Kidney (tissue), 14 donors: ENCODE measurements around the gene PPT2. TPM values are rescaled to one million over a fixed set of nuclear protein-coding genes. Genes with fewer than 3 reads are reported as not detected.

Experiments
- DNase-seq, 5 donors: peaks; one replicate each; pipeline ENCODE4 v3.0.0-alpha.2; 2013 to 2020
- FAIRE-seq: peaks from 2 replicates; lab custom pipeline; 2012; peaks lifted over from hg19 to GRCh38; lab: Jason Lieb, UNC
- H3K27ac ChIP-seq, 2 donors: one replicate each; pipeline ENCODE4 v1.7.0; 2013; ENCODE audit warnings: low read depth in 2 of 2, low read length in 2 of 2, inconsistent platforms in 1 of 2
- H3K27me3 ChIP-seq: one replicate; pipeline ENCODE4 v1.7.1; 2013; ENCODE audit warnings: low read length, inconsistent platforms; ENCODE audit not compliant: control insufficient read depth, insufficient read depth
- H3K36me3 ChIP-seq, 3 donors: one replicate each; pipeline versions ENCODE4 v1.7.0 to v1.7.1; 2013; ENCODE audit warnings: low read length in 3 of 3, control low read depth in 1 of 3, inconsistent platforms in 1 of 3; ENCODE audit not compliant: insufficient read depth in 3 of 3, control insufficient read depth in 2 of 3
- H3K4me1 ChIP-seq, 3 donors: one replicate each; pipeline versions ENCODE4 v1.7.0 to v1.7.1; 2013; ENCODE audit warnings: low read length in 3 of 3, inconsistent platforms in 1 of 3, low read depth in 1 of 3; ENCODE audit not compliant: control insufficient read depth in 2 of 3, insufficient read depth in 2 of 3
- H3K4me3 ChIP-seq, 3 donors: one replicate each; pipeline versions ENCODE4 v1.7.0 to v1.8.1; 2013; ENCODE audit warnings: low read length in 3 of 3, control low read depth in 1 of 3, inconsistent platforms in 1 of 3
- H3K9ac ChIP-seq, 3 donors: one replicate each; pipeline versions ENCODE4 v1.7.0 to v1.7.1; 2013; ENCODE audit warnings: low read length in 3 of 3, control low read depth in 1 of 3, inconsistent platforms in 1 of 3
- H3K9me3 ChIP-seq, 3 donors: one replicate each; pipeline versions ENCODE4 v1.7.0 to v1.7.1; 2013; ENCODE audit warnings: low read length in 3 of 3, control low read depth in 1 of 3, inconsistent platforms in 1 of 3; ENCODE audit not compliant: control insufficient read depth in 2 of 3, insufficient read depth in 1 of 3
- intact Hi-C: fragments of 100-400 bp; cut with DNase I; formaldehyde crosslinking; loops from one replicate; pipeline ENCODE4 v1.11.1; 2022
- polyA plus RNA-seq: library from polyadenylated mRNA; stranded (reverse); fragments of 350-450 nt; fragmentation: Illumina TruSeq; extraction: RNeasy Lipid Tissue Mini Kit (QIAGEN cat#74804); gene quantifications from one replicate; pipeline ENCODE4 v1.2.3, GENCODE V29; 2014; ENCODE audit warnings: low read depth, low replicate concordance; ENCODE audit not compliant: insufficient read depth
- total RNA-seq: library from RNA; stranded (reverse); fragmentation: NEBNext Ultra II Directional; extraction: Animal tissue kit (Norgen Biotek cat#: 25700); gene quantifications from one replicate; pipeline ENCODE4 v1.2.1, GENCODE V29; 2021
- TF ChIP-seq, protein P1 (sequence below): IDR thresholded peaks from 3 replicates; pipeline ENCODE4 v1.5.1; 2012; ENCODE audit warnings: mild to moderate bottlenecking, moderate library complexity, borderline replicate concordance; ENCODE audit not compliant: insufficient read depth; ENCODE audit errors: extremely low read depth
- donor health status: control.
- donor health status: control.
- donor health status: control.
- donor health status: control.
- donor health status: control.
- donor health status: DM: yes; HTN: yes; CAD: no.
- donor health status: Normal renal cell carcinoma (clear cell type).

Gene PPT2
- total and polyA plus RNA-seq, 2 donors from 2014 or later, result 20.3 to 23.0 TPM

DNA sequence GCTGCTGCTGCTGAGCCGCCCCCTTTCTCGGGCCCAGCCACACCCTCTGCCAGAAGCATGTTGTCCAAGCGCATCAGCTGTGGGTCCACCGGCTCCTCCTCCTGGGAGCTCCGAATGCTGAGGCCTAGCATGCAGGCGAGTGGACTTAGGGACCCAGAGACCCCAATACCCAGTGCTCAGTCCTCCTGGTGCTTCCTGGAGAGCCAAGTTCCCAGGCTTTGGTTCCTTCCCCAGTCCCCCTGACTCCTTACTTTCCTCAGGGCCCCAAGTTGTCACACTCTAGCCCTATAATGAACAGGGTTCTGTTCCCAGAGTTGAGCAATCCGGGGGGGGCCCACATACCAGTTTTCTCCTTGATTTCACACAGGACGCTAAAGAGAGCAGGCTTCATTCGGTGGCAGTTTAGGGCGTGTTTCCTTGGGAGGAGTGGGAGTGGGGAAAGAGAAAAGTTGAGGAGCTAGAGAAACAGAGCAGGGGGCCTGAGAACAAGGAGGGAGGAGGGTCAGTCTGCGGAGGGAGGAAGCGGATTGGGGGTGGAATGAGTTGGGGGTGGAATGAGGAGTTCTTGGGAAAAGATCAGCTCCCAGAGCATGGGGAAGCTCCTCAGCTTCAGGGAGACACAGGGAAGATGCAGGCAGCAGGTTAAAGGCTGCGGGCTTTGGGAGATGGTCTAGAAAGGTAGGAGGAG, 34.6 kb downstream of the PPT2 start:
- peaks cover 6 to 13% (median 8%) of the 10 kb centered on the region in 3 donors for H3K36me3 ChIP-seq
- no peaks in the 10 kb centered on the region for H3K9me3 ChIP-seq
- intact Hi-C loops, result no loop called here
- H3K9ac ChIP-seq, result peak overlapping the region; percentile 61 to 90 (median 72)
- peak overlapping the region; percentile 93 to 98 for H3K27ac ChIP-seq
- no peaks in the 10 kb centered on the region for H3K27me3 ChIP-seq
- DNase-seq (peak in 4 of 5 donors; percentile 24 to 56 (median 50)), FAIRE-seq (no peak)
- peaks cover 2 to 27% (median 8%) of the 10 kb centered on the region in 3 donors for H3K4me1 ChIP-seq
- TF ChIP-seq, protein P1, sequence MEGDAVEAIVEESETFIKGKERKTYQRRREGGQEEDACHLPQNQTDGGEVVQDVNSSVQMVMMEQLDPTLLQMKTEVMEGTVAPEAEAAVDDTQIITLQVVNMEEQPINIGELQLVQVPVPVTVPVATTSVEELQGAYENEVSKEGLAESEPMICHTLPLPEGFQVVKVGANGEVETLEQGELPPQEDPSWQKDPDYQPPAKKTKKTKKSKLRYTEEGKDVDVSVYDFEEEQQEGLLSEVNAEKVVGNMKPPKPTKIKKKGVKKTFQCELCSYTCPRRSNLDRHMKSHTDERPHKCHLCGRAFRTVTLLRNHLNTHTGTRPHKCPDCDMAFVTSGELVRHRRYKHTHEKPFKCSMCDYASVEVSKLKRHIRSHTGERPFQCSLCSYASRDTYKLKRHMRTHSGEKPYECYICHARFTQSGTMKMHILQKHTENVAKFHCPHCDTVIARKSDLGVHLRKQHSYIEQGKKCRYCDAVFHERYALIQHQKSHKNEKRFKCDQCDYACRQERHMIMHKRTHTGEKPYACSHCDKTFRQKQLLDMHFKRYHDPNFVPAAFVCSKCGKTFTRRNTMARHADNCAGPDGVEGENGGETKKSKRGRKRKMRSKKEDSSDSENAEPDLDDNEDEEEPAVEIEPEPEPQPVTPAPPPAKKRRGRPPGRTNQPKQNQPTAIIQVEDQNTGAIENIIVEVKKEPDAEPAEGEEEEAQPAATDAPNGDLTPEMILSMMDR, result no peak
- peak overlapping the region; percentile 71 to 91 (median 72) for H3K4me3 ChIP-seq

DNA sequence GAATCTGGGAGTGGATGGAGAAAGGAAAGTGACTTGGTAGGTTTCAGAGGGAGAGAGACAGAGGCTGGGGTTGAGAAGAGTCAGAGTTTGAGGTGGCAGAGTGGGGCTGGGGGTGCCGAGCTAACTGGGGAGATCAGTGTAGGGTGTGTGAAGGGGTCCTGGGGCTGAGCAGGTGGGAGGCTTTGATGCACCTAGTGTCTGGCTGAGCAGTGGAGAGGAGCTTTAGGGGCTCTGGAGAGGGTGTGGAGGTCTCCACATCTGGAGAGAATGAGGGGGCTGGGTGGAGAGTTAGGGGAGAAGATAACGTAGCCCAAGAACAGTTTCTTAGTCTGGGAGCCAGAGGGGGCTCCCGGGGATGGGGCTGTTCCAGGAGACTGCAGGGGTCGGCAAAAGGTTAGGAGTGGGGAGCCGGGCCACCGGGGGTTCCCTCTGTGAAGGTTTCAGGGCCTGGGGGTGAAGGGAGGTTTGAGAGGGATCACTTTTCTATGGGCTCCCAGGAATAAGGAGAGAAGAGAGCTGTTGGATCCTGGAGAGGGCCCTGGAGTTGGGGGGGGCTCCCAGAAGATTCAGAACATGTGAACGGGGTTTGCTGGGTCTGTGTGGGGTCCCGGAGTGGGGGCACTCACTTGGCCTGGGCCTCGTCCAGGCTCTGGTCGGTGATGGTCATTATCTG, 35.3 kb downstream of the PPT2 start:
- intact Hi-C loops, result no loop called here
- Histone ChIP-seq H3K27ac (peak overlapping the region; percentile 93 to 98), H3K4me1 (peaks cover 2 to 27% (median 8%) of the 10 kb centered on the region in 3 donors), H3K9me3 (no peaks in the 10 kb centered on the region), H3K4me3 (peak overlapping the region; percentile 71 to 91 (median 72)), H3K36me3 (peaks cover 6 to 13% (median 8%) of the 10 kb centered on the region in 3 donors), H3K9ac (peak overlapping the region; percentile 61 to 90 (median 72)), H3K27me3 (no peaks in the 10 kb centered on the region)
- TF ChIP-seq, protein P1, result no peak
- DNase-seq, result peak in 2 of 5 donors; percentile 34 to 57
- FAIRE-seq, result no peak

DNA sequence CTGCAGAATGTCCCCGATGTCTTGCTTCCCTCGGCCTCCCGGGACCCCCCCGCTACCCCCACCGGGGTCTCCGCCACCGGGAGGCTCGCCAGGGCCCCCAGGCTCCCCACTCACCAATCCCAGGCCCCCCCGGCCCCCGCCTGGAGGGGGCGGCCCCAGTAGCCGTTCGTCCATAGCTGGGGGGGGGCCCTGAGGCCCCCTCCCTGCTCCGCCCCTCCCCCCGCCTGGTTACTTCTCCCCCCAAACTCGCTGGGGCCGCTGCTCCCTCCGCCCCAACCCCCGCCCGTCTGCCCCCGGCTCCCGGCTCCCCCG, 35.8 kb downstream of the PPT2 start:
- DNase-seq (peak in 2 of 5 donors; percentile 28 to 85), FAIRE-seq (no peak)
- H3K9me3 ChIP-seq, result no peaks in the 10 kb centered on the region
- H3K27ac ChIP-seq, result peak overlapping the region; percentile 93 to 98
- H3K36me3 ChIP-seq, result peaks cover 6 to 13% (median 8%) of the 10 kb centered on the region in 3 donors
- H3K9ac ChIP-seq, result peak overlapping the region in 2 of 3 donors; percentile 72 to 90
- TF ChIP-seq, protein P1, result no peak
- intact Hi-C loops, result no loop called here
- H3K4me1 ChIP-seq, result peaks cover 2 to 29% (median 10%) of the 10 kb centered on the region in 3 donors
- H3K27me3 ChIP-seq, result no peaks in the 10 kb centered on the region
- peak overlapping the region; percentile 71 to 91 (median 72) for H3K4me3 ChIP-seq
